A673 (cell line): ENCODE measurements around the gene CEMIP.

Source experiments
- EZH2 ChIP-seq: fragments of 200-600 bp; sonication (generic); IDR thresholded peaks from 2 replicates; pipeline ENCODE4 v1.6.1; 2017; ENCODE audit warnings: borderline replicate concordance, low read depth, mild to moderate bottlenecking, mixed read lengths, antibody characterized with exemption, low read length; ENCODE audit not compliant: poor library complexity, severe bottlenecking
- TF ChIP-seq, protein P1 (sequence below): fragments of 300-800, 200-600 bp; sonication (generic); conservative IDR thresholded peaks from 2 replicates; pipeline ENCODE4 v1.5.1; 2017; ENCODE audit warnings: low read depth, mild to moderate bottlenecking, antibody characterized with exemption, low read length, moderate library complexity, mixed read lengths

DNA sequence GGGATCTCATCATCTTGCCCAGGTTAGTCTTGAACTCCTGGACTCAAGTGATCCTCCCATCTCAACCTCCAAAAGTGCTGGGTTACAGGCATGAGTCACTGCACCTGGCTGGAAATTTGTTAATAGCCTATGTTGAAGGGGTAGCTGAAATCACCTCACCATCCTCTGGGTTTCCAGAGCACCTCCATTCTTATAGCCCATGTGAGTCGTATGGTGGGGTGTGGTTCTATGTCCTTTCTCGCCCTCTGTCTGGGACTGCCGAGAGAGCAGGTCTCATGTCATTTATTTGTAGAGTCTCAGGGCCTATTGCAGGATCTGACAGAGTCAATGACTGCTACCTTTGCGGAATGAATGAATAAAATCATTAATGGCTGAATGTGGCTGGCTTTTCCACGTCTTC is 20.9 kb downstream of the CEMIP start:
- TF ChIP-seq EZH2, result no peak
- TF ChIP-seq, protein P1, sequence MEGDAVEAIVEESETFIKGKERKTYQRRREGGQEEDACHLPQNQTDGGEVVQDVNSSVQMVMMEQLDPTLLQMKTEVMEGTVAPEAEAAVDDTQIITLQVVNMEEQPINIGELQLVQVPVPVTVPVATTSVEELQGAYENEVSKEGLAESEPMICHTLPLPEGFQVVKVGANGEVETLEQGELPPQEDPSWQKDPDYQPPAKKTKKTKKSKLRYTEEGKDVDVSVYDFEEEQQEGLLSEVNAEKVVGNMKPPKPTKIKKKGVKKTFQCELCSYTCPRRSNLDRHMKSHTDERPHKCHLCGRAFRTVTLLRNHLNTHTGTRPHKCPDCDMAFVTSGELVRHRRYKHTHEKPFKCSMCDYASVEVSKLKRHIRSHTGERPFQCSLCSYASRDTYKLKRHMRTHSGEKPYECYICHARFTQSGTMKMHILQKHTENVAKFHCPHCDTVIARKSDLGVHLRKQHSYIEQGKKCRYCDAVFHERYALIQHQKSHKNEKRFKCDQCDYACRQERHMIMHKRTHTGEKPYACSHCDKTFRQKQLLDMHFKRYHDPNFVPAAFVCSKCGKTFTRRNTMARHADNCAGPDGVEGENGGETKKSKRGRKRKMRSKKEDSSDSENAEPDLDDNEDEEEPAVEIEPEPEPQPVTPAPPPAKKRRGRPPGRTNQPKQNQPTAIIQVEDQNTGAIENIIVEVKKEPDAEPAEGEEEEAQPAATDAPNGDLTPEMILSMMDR, result no peak
